Upper lobe of left lung (tissue), 4 donors: ENCODE measurements around the gene ELOVL1.

Experiments used
- EP300 ChIP-seq, 4 donors: sonication (generic); formaldehyde crosslinking; IDR thresholded peaks; one replicate each; pipeline ENCODE4 v1.5.1; 2017; ENCODE audit warnings: antibody characterized with exemption in 4 of 4, control low read depth in 2 of 4
- TF ChIP-seq, protein P1 (sequence below), 6 experiments: fragments of 450-650 bp in 4 of 6; fragments of 200-600 bp in 2 of 6; sonication (generic) in 2 of 6; IDR thresholded peaks; one replicate each; pipeline ENCODE4 v1.5.1; 2016 to 2019; ENCODE audit warnings: antibody characterized with exemption in 6 of 6

DNA sequence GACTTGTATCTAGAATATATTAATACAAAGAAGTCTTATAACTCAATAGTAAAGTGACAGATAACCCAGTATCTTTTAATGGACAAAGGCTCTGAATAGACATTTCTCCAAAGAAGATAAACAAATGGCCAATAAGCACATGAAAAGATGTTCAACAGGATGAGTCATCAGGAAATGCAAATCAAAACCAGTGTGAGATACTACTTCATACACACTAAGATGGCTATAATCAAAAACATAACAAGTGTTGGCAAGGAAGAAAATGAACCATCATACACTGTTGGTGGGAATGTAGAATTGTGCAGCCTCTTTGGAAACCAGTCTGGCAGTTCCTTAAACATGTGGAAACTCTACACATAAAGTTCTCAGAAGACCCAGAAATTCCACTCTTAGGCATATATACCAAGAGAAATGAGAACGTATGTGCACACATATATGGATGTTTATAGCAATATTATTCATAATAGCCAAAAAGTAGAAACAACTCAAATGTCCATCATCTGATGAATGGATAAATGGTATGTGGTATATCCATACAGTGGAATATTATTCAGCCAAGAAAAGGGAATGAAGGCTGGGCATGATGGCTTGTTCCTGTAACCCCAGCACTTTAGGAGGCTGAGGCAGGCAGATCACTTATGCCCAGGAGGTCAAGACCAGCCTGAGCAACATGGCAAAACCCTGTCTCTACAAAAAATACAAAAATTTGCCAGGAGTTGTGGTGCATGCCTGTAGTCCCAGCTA, 40.1 kb downstream of the ELOVL1 start:
- no peak for TF ChIP-seq EP300 (IDR thresholded peaks at IDR 0.05)
- TF ChIP-seq, protein P1, sequence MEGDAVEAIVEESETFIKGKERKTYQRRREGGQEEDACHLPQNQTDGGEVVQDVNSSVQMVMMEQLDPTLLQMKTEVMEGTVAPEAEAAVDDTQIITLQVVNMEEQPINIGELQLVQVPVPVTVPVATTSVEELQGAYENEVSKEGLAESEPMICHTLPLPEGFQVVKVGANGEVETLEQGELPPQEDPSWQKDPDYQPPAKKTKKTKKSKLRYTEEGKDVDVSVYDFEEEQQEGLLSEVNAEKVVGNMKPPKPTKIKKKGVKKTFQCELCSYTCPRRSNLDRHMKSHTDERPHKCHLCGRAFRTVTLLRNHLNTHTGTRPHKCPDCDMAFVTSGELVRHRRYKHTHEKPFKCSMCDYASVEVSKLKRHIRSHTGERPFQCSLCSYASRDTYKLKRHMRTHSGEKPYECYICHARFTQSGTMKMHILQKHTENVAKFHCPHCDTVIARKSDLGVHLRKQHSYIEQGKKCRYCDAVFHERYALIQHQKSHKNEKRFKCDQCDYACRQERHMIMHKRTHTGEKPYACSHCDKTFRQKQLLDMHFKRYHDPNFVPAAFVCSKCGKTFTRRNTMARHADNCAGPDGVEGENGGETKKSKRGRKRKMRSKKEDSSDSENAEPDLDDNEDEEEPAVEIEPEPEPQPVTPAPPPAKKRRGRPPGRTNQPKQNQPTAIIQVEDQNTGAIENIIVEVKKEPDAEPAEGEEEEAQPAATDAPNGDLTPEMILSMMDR (IDR thresholded peaks at IDR 0.05): no peak
